ENCODE results near the gene AOPEP.

Gene AOPEP

GRCh38 chr9:95074632-95075031 is 348.1 kb downstream of the AOPEP start:
- DNase-seq, result no peak

GRCh38 chr9:95075700-95076099 is 349.2 kb downstream of the AOPEP start:
- no peak for DNase-seq

GRCh38 chr9:95076696-95077052 is 350.2 kb downstream of the AOPEP start:
- no peak for DNase-seq

GRCh38 chr9:95077053-95077765 is 350.7 kb downstream of the AOPEP start:
- no peak for DNase-seq

- DNase-seq, result no peak
Measured at GRCh38 chr9:95077766-95078370, 351.4 kb downstream of the AOPEP start.

GRCh38 chr9:95078511-95078910 is 352.0 kb downstream of the AOPEP start:
- DNase-seq, result no peak

- DNase-seq, result no peak
Measured at GRCh38 chr9:95078939-95079338, 352.4 kb downstream of the AOPEP start.

- no peak for DNase-seq
Measured at GRCh38 chr9:95079461-95079860, 353.0 kb downstream of the AOPEP start.

- DNase-seq, result no peak
Measured at GRCh38 chr9:95080961-95081647, 354.6 kb downstream of the AOPEP start.

GRCh38 chr9:95081998-95082397 is 355.5 kb downstream of the AOPEP start:
- no peak for DNase-seq

GRCh38 chr9:95082401-95083084 is 356.0 kb downstream of the AOPEP start:
- no peak for DNase-seq

- no peak for DNase-seq
Measured at GRCh38 chr9:95083086-95083768, 356.7 kb downstream of the AOPEP start.

GRCh38 chr9:95084254-95084934 is 357.9 kb downstream of the AOPEP start:
- DNase-seq, result no peak

- DNase-seq, result no peak
Measured at GRCh38 chr9:95085036-95085770, 358.7 kb downstream of the AOPEP start.

GRCh38 chr9:95085861-95086563 is 359.5 kb downstream of the AOPEP start:
- DNase-seq, result no peak

GRCh38 chr9:95086564-95086955 is 360.1 kb downstream of the AOPEP start:
- DNase-seq, result no peak

GRCh38 chr9:95087659-95088242 is 361.3 kb downstream of the AOPEP start:
- DNase-seq, result no peak

- no peak for DNase-seq
Measured at GRCh38 chr9:95088421-95089161, 362.1 kb downstream of the AOPEP start.

- DNase-seq, result no peak
Measured at GRCh38 chr9:95089257-95090022, 362.9 kb downstream of the AOPEP start.

All from fibroblast of skin of right biceps (primary cell).